ENCODE results near the gene SUMO4. TPM values are rescaled to one million over a fixed set of nuclear protein-coding genes. Genes with fewer than 3 reads are reported as not detected.

Gene SUMO4
- total and polyA plus RNA-seq, 12 donors = 0.06 to 0.68 (median 0.37) TPM; not detected in 1

DNA sequence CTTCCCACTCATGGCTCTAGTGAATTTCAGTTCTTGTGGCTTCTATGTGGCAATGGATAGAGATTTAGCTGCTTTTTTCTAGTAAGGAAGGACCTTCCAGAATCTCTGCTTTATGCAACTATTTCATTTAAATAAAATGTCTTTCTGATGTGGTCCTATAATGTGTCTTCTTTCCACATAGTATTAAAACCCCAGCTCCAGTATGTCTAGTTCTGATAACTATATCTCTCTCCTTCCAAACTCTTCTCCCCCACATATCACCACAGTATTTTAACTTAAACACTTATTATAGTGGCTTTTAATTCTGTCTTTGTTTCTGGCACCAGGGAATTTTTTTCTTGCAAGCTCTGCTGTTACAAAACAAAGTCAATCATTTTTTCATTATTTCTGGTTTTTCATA is 40.6 kb upstream of the SUMO4 start:
- H3K27me3 ChIP-seq = no peaks in the 10 kb centered on the region
- TF ChIP-seq, protein P1, sequence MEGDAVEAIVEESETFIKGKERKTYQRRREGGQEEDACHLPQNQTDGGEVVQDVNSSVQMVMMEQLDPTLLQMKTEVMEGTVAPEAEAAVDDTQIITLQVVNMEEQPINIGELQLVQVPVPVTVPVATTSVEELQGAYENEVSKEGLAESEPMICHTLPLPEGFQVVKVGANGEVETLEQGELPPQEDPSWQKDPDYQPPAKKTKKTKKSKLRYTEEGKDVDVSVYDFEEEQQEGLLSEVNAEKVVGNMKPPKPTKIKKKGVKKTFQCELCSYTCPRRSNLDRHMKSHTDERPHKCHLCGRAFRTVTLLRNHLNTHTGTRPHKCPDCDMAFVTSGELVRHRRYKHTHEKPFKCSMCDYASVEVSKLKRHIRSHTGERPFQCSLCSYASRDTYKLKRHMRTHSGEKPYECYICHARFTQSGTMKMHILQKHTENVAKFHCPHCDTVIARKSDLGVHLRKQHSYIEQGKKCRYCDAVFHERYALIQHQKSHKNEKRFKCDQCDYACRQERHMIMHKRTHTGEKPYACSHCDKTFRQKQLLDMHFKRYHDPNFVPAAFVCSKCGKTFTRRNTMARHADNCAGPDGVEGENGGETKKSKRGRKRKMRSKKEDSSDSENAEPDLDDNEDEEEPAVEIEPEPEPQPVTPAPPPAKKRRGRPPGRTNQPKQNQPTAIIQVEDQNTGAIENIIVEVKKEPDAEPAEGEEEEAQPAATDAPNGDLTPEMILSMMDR (IDR thresholded peaks at IDR 0.05) = no peak
- peaks cover 0 to 37% (median 15%) of the 10 kb centered on the region in 9 donors for H3K4me1 ChIP-seq
- peaks cover 0 to 6% (median 0%) of the 10 kb centered on the region in 11 donors for H3K9me3 ChIP-seq
- intact Hi-C loops (cut with DNase I) = no loop called here
- H3K4me3 ChIP-seq = no peak overlapping the region
- ATAC-seq (no peak), DNase-seq (no peak)
- H3K27ac ChIP-seq = no peak overlapping the region
- no peaks in the 10 kb centered on the region for H3K36me3 ChIP-seq

DNA sequence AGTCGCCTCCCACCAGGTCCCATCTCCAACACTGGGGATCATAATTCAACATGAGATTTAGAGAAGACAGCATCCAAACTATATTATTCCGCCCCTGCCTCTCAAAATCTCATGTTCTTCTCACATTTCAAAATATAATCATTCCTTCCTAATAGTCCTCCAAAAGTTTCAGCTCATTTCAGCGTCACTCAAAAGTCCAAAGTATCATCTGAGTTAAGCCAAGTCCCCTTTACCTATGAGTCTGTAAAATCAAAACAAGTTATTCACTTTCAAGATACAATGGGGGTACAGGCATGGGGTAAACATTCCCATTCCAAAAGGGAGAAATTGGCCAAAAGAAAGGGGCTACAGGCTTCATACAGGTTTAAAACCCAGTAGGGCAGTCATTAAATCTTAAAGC is 39.5 kb upstream of the SUMO4 start:
- ATAC-seq (no peak), DNase-seq (no peak)
- Histone ChIP-seq H3K36me3 (no peaks in the 10 kb centered on the region), H3K9me3 (peaks cover 0 to 6% (median 0%) of the 10 kb centered on the region in 11 donors), H3K27ac (no peak overlapping the region), H3K4me1 (peaks cover 0 to 46% (median 26%) of the 10 kb centered on the region in 9 donors), H3K27me3 (no peaks in the 10 kb centered on the region), H3K4me3 (no peak overlapping the region)
- TF ChIP-seq, protein P1 (IDR thresholded peaks at IDR 0.05) = no peak
- WGBS, 2 donors = 98 to 100% methylated on average over 3 of the region's 3 CpGs
- intact Hi-C loops (cut with DNase I) = no loop called here

DNA sequence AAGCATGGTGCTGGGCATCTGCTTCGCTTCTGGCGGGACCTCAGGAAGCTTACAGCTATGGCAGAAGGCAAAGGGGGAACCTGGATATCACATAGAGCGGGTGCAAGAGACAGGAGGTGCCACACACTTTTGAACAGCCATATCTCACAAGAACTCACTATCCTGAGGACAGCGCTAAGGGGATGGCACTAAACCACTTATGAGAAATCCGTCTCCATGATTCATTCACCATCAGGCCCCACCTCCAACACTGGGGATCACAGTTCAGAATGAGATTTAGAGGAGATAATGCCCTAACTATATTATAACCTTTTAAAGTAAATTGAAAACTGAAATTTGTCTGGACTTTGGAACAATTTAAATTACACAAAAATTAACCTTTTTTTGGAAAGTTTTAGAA is 37.8 kb upstream of the SUMO4 start:
- 94 to 97% methylated on average over 5 of the region's 5 CpGs for WGBS, 2 donors
- Histone ChIP-seq H3K36me3 (no peaks in the 10 kb centered on the region), H3K27me3 (no peaks in the 10 kb centered on the region), H3K27ac (no peak overlapping the region), H3K9me3 (peaks cover 0 to 6% (median 0%) of the 10 kb centered on the region in 11 donors), H3K4me3 (no peak overlapping the region), H3K4me1 (peaks cover 0 to 56% (median 40%) of the 10 kb centered on the region in 9 donors)
- TF ChIP-seq, protein P1 (IDR thresholded peaks at IDR 0.05) = no peak
- intact Hi-C loops (cut with DNase I) = no loop called here
- ATAC-seq = no peak
- DNase-seq = no peak

DNA sequence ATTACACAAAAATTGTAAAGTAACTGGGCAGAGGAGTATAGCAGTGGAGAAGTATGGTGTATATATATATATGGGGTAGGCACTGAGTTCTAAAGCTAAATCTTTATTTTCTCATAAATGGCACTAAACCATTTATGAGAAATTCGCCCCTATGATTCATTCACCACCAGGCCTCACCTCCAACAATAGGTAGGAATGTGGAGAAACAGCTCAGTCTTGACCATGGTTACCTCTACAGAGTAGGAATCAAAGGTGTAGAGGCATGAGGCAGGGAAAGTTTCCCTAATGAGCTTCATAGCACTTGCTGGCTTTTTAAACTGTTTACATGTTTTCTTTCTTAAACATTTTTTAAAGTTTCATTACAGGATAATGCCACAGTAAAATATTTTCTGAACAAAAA is 36.9 kb upstream of the SUMO4 start:
- Histone ChIP-seq H3K27me3 (no peaks in the 10 kb centered on the region), H3K4me1 (peaks cover 0 to 56% (median 38%) of the 10 kb centered on the region in 9 donors), H3K36me3 (no peaks in the 10 kb centered on the region), H3K27ac (no peak overlapping the region), H3K9me3 (peaks cover 0 to 6% (median 0%) of the 10 kb centered on the region in 11 donors), H3K4me3 (no peak overlapping the region)
- TF ChIP-seq, protein P1 (IDR thresholded peaks at IDR 0.05) = no peak
- 97 to 100% methylated on average over 1 of the region's 1 CpG for WGBS, 2 donors
- intact Hi-C loops (cut with DNase I) = no loop called here
- ATAC-seq (no peak), DNase-seq (no peak)
